MCF 10A (cell line): ENCODE results near the gene PRG3. TPM values are rescaled to one million over a fixed set of nuclear protein-coding genes. Genes with fewer than 3 reads are reported as not detected.

Source experiments
- BruUV-seq: library from RNA; stranded (reverse); fragments of 400-500 nt; replicated peaks from 2 replicates; lab custom pipeline; 2021; lab: Mats Ljungman, UMichigan
- CTCF ChIA-PET: fragments of 300-600 bp; sonication (Branson Sonifier 250); formaldehyde crosslinking; extraction: SDS; loops from one replicate; lab custom pipeline; 2021; ENCODE audit warnings: antibody characterized with exemption, inconsistent platforms; lab: Yijun Ruan, JAX
- POLR2A ChIA-PET: fragments of 300-600, 350-650 bp; sonication (Branson Sonifier 250); formaldehyde crosslinking; extraction: SDS; loops from one replicate; lab custom pipeline; 2020; ENCODE audit warnings: antibody characterized with exemption, inconsistent platforms; lab: Yijun Ruan, JAX
- DNase-seq: peaks from one replicate; pipeline ENCODE4 v3.0.0-alpha.2; 2018; ENCODE audit not compliant: unreplicated experiment
- H3K27ac Mint-ChIP-seq: one replicate; pipeline ENCODE4 v1.8.0; 2022; ENCODE audit warnings: mild to moderate bottlenecking, low read depth, mixed read lengths; ENCODE audit not compliant: unreplicated experiment
- H3K27me3 Mint-ChIP-seq: one replicate; pipeline ENCODE4 v1.8.0; 2022; ENCODE audit warnings: mixed read lengths; ENCODE audit not compliant: insufficient read depth, unreplicated experiment
- H3K36me3 Mint-ChIP-seq: one replicate; pipeline ENCODE4 v1.8.0; 2022; ENCODE audit warnings: mild to moderate bottlenecking, moderate library complexity, mixed read lengths; ENCODE audit not compliant: insufficient read depth, unreplicated experiment
- H3K4me1 Mint-ChIP-seq: one replicate; pipeline ENCODE4 v1.8.0; 2022; ENCODE audit warnings: mixed read lengths; ENCODE audit not compliant: insufficient read depth, unreplicated experiment
- H3K4me3 Mint-ChIP-seq: one replicate; pipeline ENCODE4 v1.8.0; 2022; ENCODE audit warnings: mild to moderate bottlenecking, moderate library complexity, mixed read lengths; ENCODE audit not compliant: unreplicated experiment
- H3K9me3 Mint-ChIP-seq: one replicate; pipeline ENCODE4 v1.8.0; 2022; ENCODE audit warnings: mixed read lengths; ENCODE audit not compliant: unreplicated experiment
- intact Hi-C: fragments of 100-400 bp; cut with micrococcal nuclease; formaldehyde crosslinking; loops from 2 replicates; pipeline ENCODE4 v1.14.1; 2022
- total RNA-seq: library from RNA; stranded (reverse); gene quantifications from 2 replicates; pipeline ENCODE4 v1.2.3, GENCODE V29; 2022
- TF ChIP-seq, protein P1 (sequence below): fragments of 200-600 bp; IDR thresholded peaks from one replicate; pipeline ENCODE4 v1.8.0; 2022; ENCODE audit warnings: antibody characterized with exemption, mild to moderate bottlenecking; ENCODE audit not compliant: unreplicated experiment

The PRG3 gene
- total RNA-seq, 1 experiment from 2014 or later = not detected

DNA sequence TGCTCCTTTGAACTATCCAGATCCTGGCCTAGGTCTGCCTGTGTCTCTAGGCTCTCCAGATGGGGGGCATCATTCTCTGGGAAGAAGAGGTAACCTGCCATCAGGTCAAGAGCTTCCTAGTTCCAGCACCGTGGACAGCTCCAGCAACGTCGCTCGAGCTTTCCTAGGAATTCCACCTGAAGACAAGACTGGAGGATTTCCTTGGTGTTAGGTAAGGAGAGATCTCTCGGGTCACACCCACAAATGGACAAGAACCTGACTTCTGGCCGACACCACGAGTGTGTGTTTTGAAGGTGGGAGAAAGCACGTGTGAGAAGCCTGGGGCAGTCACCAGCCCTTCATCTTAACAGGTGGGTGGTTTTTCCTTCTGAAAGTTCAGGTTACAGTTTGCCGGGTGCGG lies 1.2 kb downstream of the PRG3 start:
- ChIA-PET POLR2A (interaction anchor here (0.8 to 1.0 kb wide), 2 partner anchors 14 to 145 kb away, joined by 3 read pairs; no protein-coding TSS in a partner anchor), CTCF (interaction anchor here (0.5 to 1.2 kb wide), 5 partner anchors 147 to 1835 kb away, joined by 3 to 4 read pairs (median 4); partner anchors contain the start of gene FAM111B)
- peak; percentile 46 for DNase-seq
- BruUV-seq = no TSS peak
- intact Hi-C loops = no loop called here
- Mint-ChIP-seq H3K36me3 (peaks cover 6% of the 10 kb centered on the region), H3K27me3 (peaks cover 52% of the 10 kb centered on the region), H3K4me1 (no peaks in the 10 kb centered on the region), H3K9me3 (no peaks in the 10 kb centered on the region), H3K4me3 (no peak overlapping the region), H3K27ac (no peak overlapping the region)
- TF ChIP-seq, protein P1, sequence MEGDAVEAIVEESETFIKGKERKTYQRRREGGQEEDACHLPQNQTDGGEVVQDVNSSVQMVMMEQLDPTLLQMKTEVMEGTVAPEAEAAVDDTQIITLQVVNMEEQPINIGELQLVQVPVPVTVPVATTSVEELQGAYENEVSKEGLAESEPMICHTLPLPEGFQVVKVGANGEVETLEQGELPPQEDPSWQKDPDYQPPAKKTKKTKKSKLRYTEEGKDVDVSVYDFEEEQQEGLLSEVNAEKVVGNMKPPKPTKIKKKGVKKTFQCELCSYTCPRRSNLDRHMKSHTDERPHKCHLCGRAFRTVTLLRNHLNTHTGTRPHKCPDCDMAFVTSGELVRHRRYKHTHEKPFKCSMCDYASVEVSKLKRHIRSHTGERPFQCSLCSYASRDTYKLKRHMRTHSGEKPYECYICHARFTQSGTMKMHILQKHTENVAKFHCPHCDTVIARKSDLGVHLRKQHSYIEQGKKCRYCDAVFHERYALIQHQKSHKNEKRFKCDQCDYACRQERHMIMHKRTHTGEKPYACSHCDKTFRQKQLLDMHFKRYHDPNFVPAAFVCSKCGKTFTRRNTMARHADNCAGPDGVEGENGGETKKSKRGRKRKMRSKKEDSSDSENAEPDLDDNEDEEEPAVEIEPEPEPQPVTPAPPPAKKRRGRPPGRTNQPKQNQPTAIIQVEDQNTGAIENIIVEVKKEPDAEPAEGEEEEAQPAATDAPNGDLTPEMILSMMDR = no peak

DNA sequence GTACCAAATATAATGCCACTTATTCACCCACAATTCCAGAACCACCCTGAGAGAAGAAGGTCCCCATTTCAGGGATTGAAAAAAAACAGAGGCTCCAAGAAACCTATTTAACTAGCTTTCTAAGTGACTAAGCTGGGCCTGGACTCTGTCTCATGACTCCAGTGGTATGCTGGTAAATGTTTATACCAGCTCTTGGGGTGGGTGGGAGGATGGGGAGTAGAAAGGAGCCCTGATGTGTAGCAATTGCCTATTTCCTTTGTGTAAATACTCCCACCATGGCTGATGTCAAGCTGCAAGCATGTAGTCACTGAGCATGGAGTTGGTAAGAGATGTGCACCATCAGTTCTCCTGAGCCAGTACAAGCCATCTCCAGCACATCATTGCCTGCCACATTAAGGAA lies 2.8 kb downstream of the PRG3 start:
- Mint-ChIP-seq H3K36me3 (peaks cover 6% of the 10 kb centered on the region), H3K4me1 (no peaks in the 10 kb centered on the region), H3K9me3 (no peaks in the 10 kb centered on the region), H3K27me3 (peaks cover 41% of the 10 kb centered on the region), H3K4me3 (no peak overlapping the region), H3K27ac (no peak overlapping the region)
- CTCF ChIA-PET = interaction anchor here (0.8 to 1.2 kb wide), 3 partner anchors 59 to 258 kb away, joined by 3 to 4 read pairs (median 3); no protein-coding TSS in a partner anchor
- DNase-seq = no peak
- POLR2A ChIA-PET = no interaction called here
- intact Hi-C loops = no loop called here
- no TSS peak for BruUV-seq
- TF ChIP-seq, protein P1 = no peak

DNA sequence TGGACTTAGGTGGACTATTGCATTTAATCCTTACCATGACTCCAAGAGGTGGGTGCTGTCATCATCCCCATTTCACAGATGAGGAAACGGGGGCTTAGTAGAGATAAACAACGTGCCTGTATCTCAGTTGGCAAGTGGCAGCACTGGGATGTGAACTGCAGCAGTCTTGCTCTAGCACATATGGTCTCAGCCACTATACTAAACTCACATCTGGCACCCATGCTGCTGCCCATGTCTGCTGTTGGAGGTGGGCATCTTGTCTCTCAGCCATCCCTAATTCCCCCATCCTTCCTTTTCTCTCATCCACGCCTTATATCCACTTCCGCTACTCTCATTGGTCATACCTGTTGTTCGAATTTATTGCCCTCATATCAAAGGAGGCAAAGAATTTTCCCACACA lies 3.8 kb downstream of the PRG3 start:
- POLR2A ChIA-PET = no interaction called here
- intact Hi-C loops = no loop called here
- Mint-ChIP-seq H3K4me3 (no peak overlapping the region), H3K36me3 (peaks cover 6% of the 10 kb centered on the region), H3K27ac (no peak overlapping the region), H3K27me3 (peaks cover 32% of the 10 kb centered on the region), H3K9me3 (no peaks in the 10 kb centered on the region), H3K4me1 (no peaks in the 10 kb centered on the region)
- BruUV-seq = no TSS peak
- TF ChIP-seq, protein P1 = no peak
- CTCF ChIA-PET = interaction anchor here (0.6 kb wide), 1 partner anchor 24 kb away, joined by 4 read pairs; no protein-coding TSS in a partner anchor
- no peak for DNase-seq

DNA sequence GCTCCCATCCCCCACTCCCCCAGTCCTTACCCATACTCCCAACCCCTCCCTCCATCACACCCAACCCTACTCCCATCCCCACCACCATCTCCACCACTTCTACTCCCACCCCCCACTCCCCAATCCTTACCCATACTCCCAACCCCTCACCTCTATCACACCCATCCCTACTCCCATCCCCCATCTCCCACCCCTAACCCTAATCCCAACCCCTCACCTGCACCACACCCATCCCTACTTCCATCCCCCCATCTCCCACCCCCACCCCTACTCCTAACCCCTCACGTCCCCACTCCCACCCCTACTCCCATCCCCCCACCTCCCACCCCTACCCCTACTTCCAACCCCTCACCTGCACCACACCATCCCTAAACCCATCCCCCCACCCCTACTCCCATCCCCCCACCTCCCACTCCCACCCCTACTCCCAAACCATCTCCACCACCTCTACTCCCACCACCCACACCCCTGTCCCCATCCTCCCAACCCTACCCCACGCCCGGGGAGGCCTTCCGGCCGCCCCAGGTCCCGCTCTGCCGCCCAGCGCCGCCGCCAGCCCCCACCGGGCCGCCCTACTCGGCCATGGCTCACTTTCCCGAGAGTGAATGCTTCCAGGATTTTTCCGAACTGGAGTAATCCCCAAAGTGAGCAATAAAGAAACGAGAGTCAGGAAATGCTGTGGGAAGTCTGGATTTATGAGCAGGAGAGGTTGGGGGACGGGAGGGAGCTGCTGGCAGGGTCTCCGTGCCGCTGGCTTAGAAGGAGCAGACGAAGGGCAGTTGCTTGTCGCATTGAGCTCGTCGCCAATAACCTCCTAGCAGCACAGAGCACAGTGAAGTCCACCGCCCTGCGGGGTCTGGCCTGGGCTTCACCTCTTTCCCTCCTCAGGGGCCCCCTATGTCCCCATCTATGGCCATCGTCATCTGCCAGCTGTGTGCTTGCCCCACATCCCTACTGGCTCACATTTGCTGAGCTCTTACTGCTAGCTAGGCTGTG lies 4.6 kb downstream of the PRG3 start:
- TF ChIP-seq, protein P1 = no peak

More for the DNA sequence above, 4.6 kb downstream of the PRG3 start:
- BruUV-seq = no TSS peak
- ChIA-PET CTCF (interaction anchor here (0.6 kb wide), 1 partner anchor 23 kb away, joined by 4 read pairs; no protein-coding TSS in a partner anchor), POLR2A (interaction anchor here (0.6 kb wide), 1 partner anchor 24 kb away, joined by 3 read pairs; no protein-coding TSS in a partner anchor)
- Mint-ChIP-seq H3K36me3 (peaks cover 6% of the 10 kb centered on the region), H3K27ac (no peak overlapping the region), H3K4me1 (no peaks in the 10 kb centered on the region), H3K4me3 (no peak overlapping the region), H3K9me3 (no peaks in the 10 kb centered on the region), H3K27me3 (peaks cover 25% of the 10 kb centered on the region)
- no peak for DNase-seq
- intact Hi-C loops = no loop called here
